Fibroblast of the conjunctiva (primary cell): ENCODE data around the gene PDCL3.

Source experiments
- DNase-seq: peaks from one replicate; pipeline ENCODE4 v3.0.0-alpha.2; 2010; ENCODE audit warnings: low read depth

PDCL3 gene

DNA sequence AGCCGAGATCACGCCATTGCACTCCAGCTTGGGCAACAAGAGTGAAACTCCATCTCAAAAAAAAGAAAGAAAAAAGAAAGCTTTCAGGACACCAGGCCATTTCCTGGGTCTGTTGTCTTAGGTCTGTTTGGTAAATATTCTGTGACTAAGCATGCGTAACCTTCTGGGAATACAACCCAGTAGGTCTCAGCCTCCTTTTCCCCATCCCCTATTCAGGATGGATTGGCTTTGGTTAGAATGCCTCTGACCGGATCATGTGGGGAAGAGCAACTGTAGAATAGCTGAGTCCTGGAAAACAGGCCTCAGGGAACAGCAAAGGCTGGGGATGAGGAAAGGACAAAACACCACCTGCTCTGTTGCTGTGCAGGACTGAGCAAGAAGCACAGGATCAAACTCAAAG, 1.6 kb upstream of the PDCL3 start:
- DNase-seq: no peak

- no peak for DNase-seq
Measured at GRCh38 chr2:100563407-100564247, 834 bp downstream of the PDCL3 start.

- DNase-seq: no peak
Measured at GRCh38 chr2:100568989-100569388, 6.2 kb downstream of the PDCL3 start.

DNA sequence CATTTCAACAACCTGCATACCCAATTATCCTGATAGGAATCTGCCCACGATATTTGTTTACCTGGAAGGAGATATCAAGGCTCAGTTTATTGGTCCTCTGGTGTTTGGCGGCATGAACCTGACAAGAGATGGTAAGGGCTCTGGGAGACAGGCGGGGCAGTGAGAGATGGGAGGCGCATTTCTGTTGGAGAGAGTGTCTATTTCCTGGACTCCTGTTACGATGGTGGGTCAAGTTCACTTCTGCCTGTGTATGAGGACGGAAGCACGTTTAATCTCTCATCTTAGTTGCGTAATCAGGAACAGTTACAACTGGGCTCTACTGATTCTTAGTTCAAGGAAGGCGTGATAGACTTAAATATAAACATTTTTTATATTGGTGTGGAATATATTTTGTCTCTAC, 8.9 kb downstream of the PDCL3 start:
- DNase-seq: no peak

DNA sequence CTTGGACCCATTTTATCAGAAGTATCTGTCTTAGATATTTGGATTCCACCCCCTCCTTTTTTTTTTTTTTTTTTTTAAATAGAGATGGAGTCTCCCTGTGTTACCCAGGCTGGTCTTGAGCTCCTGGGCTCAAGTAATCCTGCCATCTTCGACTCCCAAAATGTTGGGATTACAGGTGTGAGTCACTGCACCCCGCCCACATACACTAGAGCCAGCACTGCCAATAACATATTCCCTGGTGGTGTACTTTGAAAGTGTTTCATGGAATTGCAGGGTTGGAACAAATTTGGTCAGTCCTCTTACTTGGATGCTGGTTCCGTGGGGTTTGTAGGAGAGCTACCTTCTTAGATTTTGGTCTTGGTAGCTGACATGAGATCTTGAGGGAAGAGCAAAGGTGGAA, 15.0 kb downstream of the PDCL3 start:
- no peak for DNase-seq

DNA sequence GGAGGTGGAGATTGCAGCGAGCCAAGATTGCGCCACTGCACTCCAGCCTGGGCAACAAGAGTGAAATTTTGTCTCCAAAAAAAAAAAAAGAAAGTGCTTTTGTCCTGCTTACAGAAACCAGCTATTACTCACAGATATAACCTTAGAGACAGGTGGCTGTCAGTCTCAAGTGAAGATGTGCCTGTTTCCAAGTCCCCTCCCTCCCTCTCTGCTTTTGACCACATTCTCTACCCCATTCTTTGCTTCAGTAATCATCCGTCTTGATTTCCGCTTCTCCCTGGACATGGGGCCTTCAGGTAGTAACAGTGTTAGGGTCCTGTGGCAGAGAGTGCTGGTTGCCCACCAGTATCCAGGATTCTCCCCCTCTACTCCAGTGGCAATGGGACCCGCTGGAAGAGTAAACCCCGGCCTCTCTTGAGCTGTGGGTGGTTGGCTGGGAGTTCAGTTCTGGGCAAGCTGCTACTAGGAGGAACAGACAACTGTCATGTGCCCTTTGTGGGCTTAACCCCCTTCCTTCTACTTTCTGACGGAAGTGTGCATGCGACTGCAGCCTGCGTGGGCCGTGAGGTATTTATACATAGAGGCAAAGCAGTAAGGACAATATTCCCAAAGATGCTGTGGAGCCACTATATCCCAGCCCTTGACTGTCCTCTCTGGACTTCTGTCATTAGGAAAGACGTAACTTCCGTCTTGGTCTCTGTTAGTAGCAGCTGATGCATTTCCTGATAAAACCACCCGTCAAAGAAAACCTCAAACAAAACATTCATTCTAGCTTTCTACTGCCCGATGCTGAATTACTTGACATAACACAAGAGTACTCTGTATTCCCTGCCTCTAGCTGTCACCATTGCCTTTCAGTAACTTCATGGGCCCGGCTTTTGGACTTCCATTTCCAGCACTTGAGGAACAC, 17.8 kb downstream of the PDCL3 start:
- no peak for DNase-seq

- no peak for DNase-seq
Measured at GRCh38 chr2:100581277-100581612, 18.5 kb downstream of the PDCL3 start.

DNA sequence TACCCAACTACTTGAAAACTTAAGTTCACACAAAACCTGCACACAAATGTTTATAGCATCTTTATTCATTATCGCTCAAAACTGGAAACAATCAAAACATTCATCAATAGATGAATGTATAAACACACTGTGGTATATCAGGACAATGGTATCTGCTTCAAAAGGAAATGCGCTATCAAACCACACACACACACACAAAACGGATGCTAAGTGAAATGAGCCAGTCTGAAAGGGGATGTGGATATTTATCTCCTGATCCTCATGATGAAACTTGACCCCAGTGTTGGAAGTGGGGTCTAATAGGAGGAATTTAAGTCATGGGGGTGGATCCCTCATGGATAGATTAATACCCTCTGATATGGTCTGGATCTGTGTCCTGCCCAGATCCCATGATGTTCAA, 22.0 kb downstream of the PDCL3 start:
- DNase-seq: no peak

- peak; percentile 16 for DNase-seq
Measured at GRCh38 chr2:100588071-100588786, 25.4 kb downstream of the PDCL3 start.

DNA sequence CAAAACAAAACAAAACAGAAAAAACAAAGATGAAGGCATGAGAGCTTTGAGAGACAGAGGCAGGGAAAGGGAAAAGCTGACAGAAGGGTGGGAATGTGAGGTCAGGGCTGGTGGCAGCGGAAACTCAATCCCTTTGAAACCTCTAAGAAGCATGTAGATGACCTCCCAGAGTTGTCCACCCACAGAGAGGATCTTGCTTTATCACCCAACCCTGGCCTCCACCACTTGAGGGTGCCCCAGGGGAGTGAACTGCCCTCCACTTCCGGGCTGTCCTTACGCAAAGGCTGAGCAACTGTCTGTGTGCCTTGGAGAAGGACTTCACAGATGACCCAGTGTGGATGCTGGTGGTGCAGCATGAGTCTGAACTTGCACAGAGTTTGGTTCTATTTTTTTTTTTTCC, 26.7 kb downstream of the PDCL3 start:
- no peak for DNase-seq

DNA sequence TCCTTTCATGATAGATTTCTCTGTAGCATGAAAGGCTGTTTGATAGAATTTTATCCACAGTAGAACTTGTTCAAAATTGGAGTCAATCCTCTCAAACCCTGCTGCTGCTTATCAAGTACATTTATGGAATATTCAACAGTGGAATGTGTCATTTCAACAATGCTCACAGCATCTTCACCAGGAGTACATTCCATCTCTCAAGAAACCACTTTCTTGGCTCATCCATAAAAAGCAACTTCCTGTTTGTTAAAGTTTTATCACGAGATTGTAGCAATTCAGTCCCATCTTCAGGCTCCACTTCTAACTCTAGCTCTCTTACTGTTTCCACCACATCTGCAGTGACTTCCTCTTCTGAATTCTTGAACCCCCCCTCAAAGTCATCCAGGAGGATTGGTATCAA, 29.4 kb downstream of the PDCL3 start:
- DNase-seq: no peak

GRCh38 chr2:100596465-100596864, 33.7 kb downstream of the PDCL3 start:
- DNase-seq: no peak

GRCh38 chr2:100599566-100599965, 36.8 kb downstream of the PDCL3 start:
- no peak for DNase-seq

GRCh38 chr2:100601661-100602060, 38.9 kb downstream of the PDCL3 start:
- DNase-seq: no peak

GRCh38 chr2:100603414-100603813, 40.6 kb downstream of the PDCL3 start:
- no peak for DNase-seq

- no peak for DNase-seq
Measured at GRCh38 chr2:100603948-100604633, 41.3 kb downstream of the PDCL3 start.

GRCh38 chr2:100606332-100606725, 43.5 kb downstream of the PDCL3 start:
- DNase-seq: no peak

- DNase-seq: peak; percentile 23
Measured at GRCh38 chr2:100606726-100607343, 44.0 kb downstream of the PDCL3 start.

GRCh38 chr2:100610381-100610831, 47.6 kb downstream of the PDCL3 start:
- DNase-seq: peak; percentile 43

GRCh38 chr2:100611079-100612029, 48.6 kb downstream of the PDCL3 start:
- no peak for DNase-seq
